ENCODE data around the gene MMD.

DNA sequence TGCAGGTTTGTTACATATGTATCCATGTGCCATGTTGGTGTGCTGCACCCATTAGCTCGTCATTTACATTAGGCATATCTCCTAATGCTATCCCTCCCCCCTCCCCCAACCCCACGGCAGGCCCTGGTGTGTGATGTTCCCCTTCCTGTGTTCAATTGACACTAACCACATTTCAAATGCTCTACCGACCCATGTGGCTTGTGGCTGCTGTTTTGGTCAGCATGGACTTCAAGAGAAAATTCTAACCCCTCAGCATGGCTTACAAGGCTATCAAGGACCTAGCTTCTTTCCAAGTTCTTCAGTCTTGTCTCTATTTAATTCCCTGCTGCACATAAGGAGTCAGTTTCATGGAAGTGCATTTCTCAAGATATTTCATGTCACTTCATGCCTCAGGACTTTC, 52.9 kb downstream of the MMD start:
- TF ChIP-seq EZH2phosphoT487 (conservative IDR thresholded peaks at IDR 0.05; ENCODE audit: low read length), result no peak
- TF ChIP-seq, protein P1, sequence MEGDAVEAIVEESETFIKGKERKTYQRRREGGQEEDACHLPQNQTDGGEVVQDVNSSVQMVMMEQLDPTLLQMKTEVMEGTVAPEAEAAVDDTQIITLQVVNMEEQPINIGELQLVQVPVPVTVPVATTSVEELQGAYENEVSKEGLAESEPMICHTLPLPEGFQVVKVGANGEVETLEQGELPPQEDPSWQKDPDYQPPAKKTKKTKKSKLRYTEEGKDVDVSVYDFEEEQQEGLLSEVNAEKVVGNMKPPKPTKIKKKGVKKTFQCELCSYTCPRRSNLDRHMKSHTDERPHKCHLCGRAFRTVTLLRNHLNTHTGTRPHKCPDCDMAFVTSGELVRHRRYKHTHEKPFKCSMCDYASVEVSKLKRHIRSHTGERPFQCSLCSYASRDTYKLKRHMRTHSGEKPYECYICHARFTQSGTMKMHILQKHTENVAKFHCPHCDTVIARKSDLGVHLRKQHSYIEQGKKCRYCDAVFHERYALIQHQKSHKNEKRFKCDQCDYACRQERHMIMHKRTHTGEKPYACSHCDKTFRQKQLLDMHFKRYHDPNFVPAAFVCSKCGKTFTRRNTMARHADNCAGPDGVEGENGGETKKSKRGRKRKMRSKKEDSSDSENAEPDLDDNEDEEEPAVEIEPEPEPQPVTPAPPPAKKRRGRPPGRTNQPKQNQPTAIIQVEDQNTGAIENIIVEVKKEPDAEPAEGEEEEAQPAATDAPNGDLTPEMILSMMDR (IDR thresholded peaks at IDR 0.05; ENCODE audit: insufficient read depth, low read length, poor library complexity, severe bottlenecking), result no peak

Data from SU-DHL-6 (cell line).